ENCODE results near the gene IQGAP2.

IQGAP2 gene

DNA sequence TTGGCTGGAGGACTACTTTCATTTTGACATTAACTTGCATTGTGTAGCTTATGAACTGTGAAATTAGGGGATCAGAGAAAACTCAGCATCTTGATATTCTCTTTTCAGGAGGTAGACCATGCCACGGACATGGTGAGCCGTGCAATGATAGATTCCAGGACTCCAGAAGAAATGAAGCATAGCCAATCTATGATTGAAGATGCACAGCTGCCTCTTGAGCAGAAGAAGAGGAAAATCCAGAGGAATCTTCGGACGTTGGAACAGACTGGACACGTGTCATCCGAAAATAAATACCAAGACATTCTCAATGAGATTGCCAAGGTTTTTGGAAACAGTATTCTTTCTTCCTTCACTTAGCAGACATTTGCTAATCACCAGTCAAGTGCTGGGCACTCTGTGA lies 292.3 kb downstream of the IQGAP2 start:
- ChIA-PET CTCF (no interaction called here), POLR2A (no interaction called here)
- TF ChIP-seq FOXA1 (IDR thresholded peaks at IDR 0.05), result no peak
- TF ChIP-seq NFRKB (IDR thresholded peaks at IDR 0.05), result no peak
- no peak for TF ChIP-seq ELF4 (IDR thresholded peaks at IDR 0.05)
- no peak for TF ChIP-seq TARDBP (IDR thresholded peaks at IDR 0.05)
- TF ChIP-seq CTBP1 (IDR thresholded peaks at IDR 0.05; ENCODE audit: borderline replicate concordance), result no peak
- no peak for TF ChIP-seq HDGF (IDR thresholded peaks at IDR 0.05; ENCODE audit: borderline replicate concordance)
- TF ChIP-seq ARNT (IDR thresholded peaks at IDR 0.05), result no peak
- no peak for TF ChIP-seq LEF1 (IDR thresholded peaks at IDR 0.05; ENCODE audit: borderline replicate concordance)
- no peak for TF ChIP-seq BHLHE40 (IDR thresholded peaks at IDR 0.05; ENCODE audit: borderline replicate concordance)
- TF ChIP-seq ZNF384 (IDR thresholded peaks at IDR 0.05), result no peak
- no peak for TF ChIP-seq FOXK2 (IDR thresholded peaks at IDR 0.05)
- TF ChIP-seq L3MBTL2 (conservative IDR thresholded peaks at IDR 0.05), result no peak
- no peak for TF ChIP-seq SUZ12 (IDR thresholded peaks at IDR 0.05)
- TF ChIP-seq, protein P1, sequence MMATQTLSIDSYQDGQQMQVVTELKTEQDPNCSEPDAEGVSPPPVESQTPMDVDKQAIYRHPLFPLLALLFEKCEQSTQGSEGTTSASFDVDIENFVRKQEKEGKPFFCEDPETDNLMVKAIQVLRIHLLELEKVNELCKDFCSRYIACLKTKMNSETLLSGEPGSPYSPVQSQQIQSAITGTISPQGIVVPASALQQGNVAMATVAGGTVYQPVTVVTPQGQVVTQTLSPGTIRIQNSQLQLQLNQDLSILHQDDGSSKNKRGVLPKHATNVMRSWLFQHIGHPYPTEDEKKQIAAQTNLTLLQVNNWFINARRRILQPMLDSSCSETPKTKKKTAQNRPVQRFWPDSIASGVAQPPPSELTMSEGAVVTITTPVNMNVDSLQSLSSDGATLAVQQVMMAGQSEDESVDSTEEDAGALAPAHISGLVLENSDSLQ (IDR thresholded peaks at IDR 0.05), result no peak
- no peak for TF ChIP-seq SP1 (IDR thresholded peaks at IDR 0.05)
- no peak for TF ChIP-seq FOXM1 (IDR thresholded peaks at IDR 0.05; ENCODE audit: borderline replicate concordance)
- no peak for DNase-seq (ENCODE audit: extremely low spot score)

- TF ChIP-seq FOXK2 (IDR thresholded peaks at IDR 0.05) (no peak), TARDBP (IDR thresholded peaks at IDR 0.05) (no peak), FOXA1 (IDR thresholded peaks at IDR 0.05) (no peak), SP1 (IDR thresholded peaks at IDR 0.05) (no peak), CTBP1 (IDR thresholded peaks at IDR 0.05; ENCODE audit: borderline replicate concordance) (no peak), ELF4 (IDR thresholded peaks at IDR 0.05) (no peak), SUZ12 (IDR thresholded peaks at IDR 0.05) (no peak), HDGF (IDR thresholded peaks at IDR 0.05; ENCODE audit: borderline replicate concordance) (no peak), LEF1 (IDR thresholded peaks at IDR 0.05; ENCODE audit: borderline replicate concordance) (no peak), L3MBTL2 (conservative IDR thresholded peaks at IDR 0.05) (no peak), ZNF384 (IDR thresholded peaks at IDR 0.05) (no peak), NFRKB (IDR thresholded peaks at IDR 0.05) (no peak), BHLHE40 (IDR thresholded peaks at IDR 0.05; ENCODE audit: borderline replicate concordance) (no peak), FOXM1 (IDR thresholded peaks at IDR 0.05; ENCODE audit: borderline replicate concordance) (no peak)
- TF ChIP-seq, protein P1 (IDR thresholded peaks at IDR 0.05), result no peak
- no peak for DNase-seq (ENCODE audit: extremely low spot score)
- CTCF ChIA-PET, result interaction anchor here (1.0 kb wide), 1 partner anchor 26 kb away, joined by 8 read pairs; no protein-coding TSS in a partner anchor
- POLR2A ChIA-PET, result no interaction called here
Observed at GRCh38 chr5:76696251-76696650, 293.2 kb downstream of the IQGAP2 start.

DNA sequence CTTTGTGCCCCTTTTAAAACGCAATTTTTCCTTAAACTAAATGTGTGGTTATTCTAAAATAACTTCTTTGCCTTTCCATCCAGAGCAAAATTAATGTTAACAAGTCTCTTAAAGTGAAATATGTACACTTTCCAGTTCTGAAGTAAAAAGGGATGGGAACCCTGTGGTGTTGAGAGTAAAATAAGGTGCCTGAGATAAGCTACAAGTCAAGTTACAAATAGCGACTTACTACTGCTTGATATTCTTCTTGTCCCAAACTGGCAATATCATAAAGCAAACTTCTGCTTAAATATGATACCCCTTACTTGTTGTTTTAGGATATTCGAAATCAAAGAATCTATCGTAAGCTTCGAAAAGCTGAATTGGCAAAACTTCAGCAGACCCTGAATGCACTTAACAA lies 294.6 kb downstream of the IQGAP2 start:
- TF ChIP-seq TARDBP (IDR thresholded peaks at IDR 0.05), result no peak
- no peak for TF ChIP-seq FOXA1 (IDR thresholded peaks at IDR 0.05)
- no peak for TF ChIP-seq CTBP1 (IDR thresholded peaks at IDR 0.05; ENCODE audit: borderline replicate concordance)
- no peak for TF ChIP-seq BHLHE40 (IDR thresholded peaks at IDR 0.05; ENCODE audit: borderline replicate concordance)
- no peak for TF ChIP-seq L3MBTL2 (conservative IDR thresholded peaks at IDR 0.05)
- TF ChIP-seq LEF1 (IDR thresholded peaks at IDR 0.05; ENCODE audit: borderline replicate concordance), result no peak
- TF ChIP-seq, protein P1 (IDR thresholded peaks at IDR 0.05), result no peak
- no peak for TF ChIP-seq ZNF384 (IDR thresholded peaks at IDR 0.05)
- TF ChIP-seq NFRKB (IDR thresholded peaks at IDR 0.05), result no peak
- no peak for TF ChIP-seq SUZ12 (IDR thresholded peaks at IDR 0.05)
- no peak for TF ChIP-seq SP1 (IDR thresholded peaks at IDR 0.05)
- no peak for TF ChIP-seq ARNT (IDR thresholded peaks at IDR 0.05)
- TF ChIP-seq ELF4 (IDR thresholded peaks at IDR 0.05), result no peak
- TF ChIP-seq FOXM1 (IDR thresholded peaks at IDR 0.05; ENCODE audit: borderline replicate concordance), result no peak
- no peak for TF ChIP-seq HDGF (IDR thresholded peaks at IDR 0.05; ENCODE audit: borderline replicate concordance)
- no peak for TF ChIP-seq FOXK2 (IDR thresholded peaks at IDR 0.05)
- CTCF ChIA-PET, result interaction anchor here (0.8 kb wide), 1 partner anchor 81 kb away, joined by 7 read pairs; no protein-coding TSS in a partner anchor
- DNase-seq (ENCODE audit: extremely low spot score), result no peak
- POLR2A ChIA-PET, result no interaction called here

DNA sequence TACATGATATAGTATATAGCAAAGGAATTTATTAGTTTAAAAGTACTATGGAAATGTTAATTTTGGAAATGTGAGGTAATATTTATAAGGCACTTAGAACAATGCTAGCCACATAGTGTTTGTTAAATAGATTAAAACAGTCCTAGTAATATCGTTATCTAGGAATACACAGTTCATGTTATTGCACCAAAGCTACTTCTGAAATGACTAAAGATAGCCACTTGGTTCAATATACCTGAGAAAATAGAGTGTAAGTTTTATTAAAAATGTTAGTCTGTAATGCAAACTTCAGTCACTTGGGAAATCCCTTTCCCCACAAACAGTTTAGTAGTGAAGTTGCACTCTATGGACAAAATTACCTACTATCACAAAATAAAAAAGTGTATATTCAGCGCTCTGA lies 297.5 kb downstream of the IQGAP2 start:
- DNase-seq (ENCODE audit: extremely low spot score), result no peak
- ChIA-PET CTCF (no interaction called here), POLR2A (no interaction called here)
- TF ChIP-seq FOXA1 (IDR thresholded peaks at IDR 0.05) (no peak), FOXK2 (IDR thresholded peaks at IDR 0.05) (no peak), BHLHE40 (IDR thresholded peaks at IDR 0.05; ENCODE audit: borderline replicate concordance) (no peak), ZNF384 (IDR thresholded peaks at IDR 0.05) (no peak), SUZ12 (IDR thresholded peaks at IDR 0.05) (no peak), FOXM1 (IDR thresholded peaks at IDR 0.05; ENCODE audit: borderline replicate concordance) (no peak)

DNA sequence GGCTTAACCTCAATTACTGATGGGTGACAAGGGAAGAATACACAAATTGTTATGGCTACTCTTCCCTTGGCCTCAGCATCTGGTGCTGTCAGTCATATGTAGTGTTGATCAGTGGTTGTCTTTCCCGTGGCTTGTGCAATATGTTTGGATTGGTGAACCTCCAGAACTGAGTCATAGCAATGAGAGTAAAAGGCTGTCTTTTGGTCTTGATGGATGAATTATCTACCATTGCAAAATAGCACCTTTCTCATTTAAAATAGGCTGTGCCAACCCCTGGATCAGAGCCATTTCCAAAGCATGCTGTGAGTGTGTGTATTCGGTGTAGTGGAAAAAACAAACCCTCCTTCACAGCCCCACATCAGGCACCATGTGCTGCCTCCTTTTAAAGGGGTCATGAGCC lies 298.2 kb downstream of the IQGAP2 start:
- POLR2A ChIA-PET, result no interaction called here
- TF ChIP-seq LEF1 (IDR thresholded peaks at IDR 0.05; ENCODE audit: borderline replicate concordance) (no peak), SUZ12 (IDR thresholded peaks at IDR 0.05) (no peak), BHLHE40 (IDR thresholded peaks at IDR 0.05; ENCODE audit: borderline replicate concordance) (no peak), CTBP1 (IDR thresholded peaks at IDR 0.05; ENCODE audit: borderline replicate concordance) (no peak), FOXK2 (IDR thresholded peaks at IDR 0.05) (no peak), NFRKB (IDR thresholded peaks at IDR 0.05) (no peak), FOXM1 (IDR thresholded peaks at IDR 0.05; ENCODE audit: borderline replicate concordance) (no peak), TARDBP (IDR thresholded peaks at IDR 0.05) (no peak)
- TF ChIP-seq, protein P1 (IDR thresholded peaks at IDR 0.05), result no peak
- CTCF ChIA-PET, result no interaction called here
- DNase-seq (ENCODE audit: extremely low spot score), result no peak
